Measurements from ENCODE around the gene ABCA8. TPM values are rescaled to one million over a fixed set of nuclear protein-coding genes. Genes with fewer than 3 reads are reported as not detected.

The ABCA8 gene
- total and polyA plus RNA-seq, 2 experiments from 2014 or later: not detected

DNA sequence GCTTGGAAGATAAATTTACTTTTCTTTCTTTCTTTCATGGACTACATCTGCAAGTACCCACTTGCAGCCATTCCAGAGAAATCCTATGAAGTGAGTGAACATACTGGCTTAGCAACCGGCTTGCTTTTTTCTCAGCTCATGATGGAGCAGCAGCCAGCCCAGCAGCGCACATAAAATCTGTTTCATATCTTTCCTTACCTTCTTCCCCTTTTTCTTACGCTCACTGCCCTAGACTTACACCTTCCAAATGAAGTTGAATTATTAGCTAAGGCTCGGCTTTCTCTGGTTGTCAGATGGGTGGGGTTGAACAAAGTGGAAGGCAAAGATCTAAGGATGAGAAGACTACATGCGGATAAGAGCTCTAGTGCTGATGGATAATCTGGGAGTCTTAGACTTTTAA is 13.9 kb upstream of the ABCA8 start:
- ATAC-seq: no peak
- Mint-ChIP-seq H3K36me3 (ENCODE audit: low read depth) (no peaks in the 10 kb centered on the region), H3K9me3 (no peaks in the 10 kb centered on the region), H3K4me1 (no peaks in the 10 kb centered on the region), H3K27me3 (ENCODE audit: insufficient read depth, low read depth, poor library complexity) (no peaks in the 10 kb centered on the region), H3K4me3 (no peak overlapping the region), H3K27ac (no peak overlapping the region)
- no peaks in the 10 kb centered on the region for H3K4me1 ChIP-seq (ENCODE audit: insufficient read depth)
- H3K27ac ChIP-seq (ENCODE audit: low read depth): no peak overlapping the region
- H3K79me2 ChIP-seq (replicated peaks; ENCODE audit: insufficient read depth): no peaks in the 10 kb centered on the region
- no peaks in the 10 kb centered on the region for H3K36me3 ChIP-seq (ENCODE audit: insufficient read depth)
- peaks cover 4% of the 10 kb centered on the region; the same call in 1 of the 2 replicates for H3K9me2 ChIP-seq (ENCODE audit: insufficient read depth)
- H3K27me3 ChIP-seq (ENCODE audit: insufficient read depth): no peaks in the 10 kb centered on the region
- TF ChIP-seq EZH2phosphoT487 (IDR thresholded peaks at IDR 0.05; ENCODE audit: unreplicated experiment): no peak
- no peak for TF ChIP-seq ZNF462 (CRISPR knock-in tag; IDR thresholded peaks at IDR 0.05)
- TF ChIP-seq POLR2AphosphoS5 (IDR thresholded peaks at IDR 0.05; ENCODE audit: low read depth): no peak
- TF ChIP-seq, protein P1, sequence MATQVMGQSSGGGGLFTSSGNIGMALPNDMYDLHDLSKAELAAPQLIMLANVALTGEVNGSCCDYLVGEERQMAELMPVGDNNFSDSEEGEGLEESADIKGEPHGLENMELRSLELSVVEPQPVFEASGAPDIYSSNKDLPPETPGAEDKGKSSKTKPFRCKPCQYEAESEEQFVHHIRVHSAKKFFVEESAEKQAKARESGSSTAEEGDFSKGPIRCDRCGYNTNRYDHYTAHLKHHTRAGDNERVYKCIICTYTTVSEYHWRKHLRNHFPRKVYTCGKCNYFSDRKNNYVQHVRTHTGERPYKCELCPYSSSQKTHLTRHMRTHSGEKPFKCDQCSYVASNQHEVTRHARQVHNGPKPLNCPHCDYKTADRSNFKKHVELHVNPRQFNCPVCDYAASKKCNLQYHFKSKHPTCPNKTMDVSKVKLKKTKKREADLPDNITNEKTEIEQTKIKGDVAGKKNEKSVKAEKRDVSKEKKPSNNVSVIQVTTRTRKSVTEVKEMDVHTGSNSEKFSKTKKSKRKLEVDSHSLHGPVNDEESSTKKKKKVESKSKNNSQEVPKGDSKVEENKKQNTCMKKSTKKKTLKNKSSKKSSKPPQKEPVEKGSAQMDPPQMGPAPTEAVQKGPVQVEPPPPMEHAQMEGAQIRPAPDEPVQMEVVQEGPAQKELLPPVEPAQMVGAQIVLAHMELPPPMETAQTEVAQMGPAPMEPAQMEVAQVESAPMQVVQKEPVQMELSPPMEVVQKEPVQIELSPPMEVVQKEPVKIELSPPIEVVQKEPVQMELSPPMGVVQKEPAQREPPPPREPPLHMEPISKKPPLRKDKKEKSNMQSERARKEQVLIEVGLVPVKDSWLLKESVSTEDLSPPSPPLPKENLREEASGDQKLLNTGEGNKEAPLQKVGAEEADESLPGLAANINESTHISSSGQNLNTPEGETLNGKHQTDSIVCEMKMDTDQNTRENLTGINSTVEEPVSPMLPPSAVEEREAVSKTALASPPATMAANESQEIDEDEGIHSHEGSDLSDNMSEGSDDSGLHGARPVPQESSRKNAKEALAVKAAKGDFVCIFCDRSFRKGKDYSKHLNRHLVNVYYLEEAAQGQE (IDR thresholded peaks at IDR 0.05; ENCODE audit: unreplicated experiment): no peak
- TF ChIP-seq JUNB (IDR thresholded peaks at IDR 0.05; ENCODE audit: unreplicated experiment): no peak
- no peak for TF ChIP-seq ZNF114 (CRISPR knock-in tag; IDR thresholded peaks at IDR 0.05)
- no peak for TF ChIP-seq ZNF331 (CRISPR knock-in tag; IDR thresholded peaks at IDR 0.05; ENCODE audit: low read depth)
- no peak for TF ChIP-seq NANOG (IDR thresholded peaks at IDR 0.05; ENCODE audit: borderline replicate concordance)
- no peak for TF ChIP-seq CTCF (conservative IDR thresholded peaks at IDR 0.05; ENCODE audit: low read depth in 2 of 2)
- TF ChIP-seq CREB1 (CRISPR knock-in tag; IDR thresholded peaks at IDR 0.05; ENCODE audit: low read depth): no peak
- TF ChIP-seq, protein P2, sequence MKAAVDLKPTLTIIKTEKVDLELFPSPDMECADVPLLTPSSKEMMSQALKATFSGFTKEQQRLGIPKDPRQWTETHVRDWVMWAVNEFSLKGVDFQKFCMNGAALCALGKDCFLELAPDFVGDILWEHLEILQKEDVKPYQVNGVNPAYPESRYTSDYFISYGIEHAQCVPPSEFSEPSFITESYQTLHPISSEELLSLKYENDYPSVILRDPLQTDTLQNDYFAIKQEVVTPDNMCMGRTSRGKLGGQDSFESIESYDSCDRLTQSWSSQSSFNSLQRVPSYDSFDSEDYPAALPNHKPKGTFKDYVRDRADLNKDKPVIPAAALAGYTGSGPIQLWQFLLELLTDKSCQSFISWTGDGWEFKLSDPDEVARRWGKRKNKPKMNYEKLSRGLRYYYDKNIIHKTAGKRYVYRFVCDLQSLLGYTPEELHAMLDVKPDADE (IDR thresholded peaks at IDR 0.05): no peak
- no peak for TF ChIP-seq STAT1 (IDR thresholded peaks at IDR 0.05; ENCODE audit: unreplicated experiment)
- no peak for TF ChIP-seq EZH2 (IDR thresholded peaks at IDR 0.05; ENCODE audit: low read depth, unreplicated experiment)
- no peak overlapping the region for H3K4me3 ChIP-seq
- no peak overlapping the region for H3K4me2 ChIP-seq
- no peak for DNase-seq (ENCODE audit: low spot score)
- no peaks in the 10 kb centered on the region for H3F3A ChIP-seq (replicated peaks; ENCODE audit: low read depth)
- H4K20me1 ChIP-seq (replicated peaks; ENCODE audit: insufficient read depth): no peaks in the 10 kb centered on the region
- H2AFZ ChIP-seq: 0 out of 2 replicates have a peak overlapping the region, but pooled peaks have one; percentile 34

Data from GM23338 (cell line).